Lower lobe of right lung (tissue), 2 donors: Measurements from ENCODE around the gene DLL3. TPM values are rescaled to one million over a fixed set of nuclear protein-coding genes. Genes with fewer than 3 reads are reported as not detected.

ENCODE experiments used
- ATAC-seq, 2 donors: fragments of 200-7000 bp; cut with Tn5 transposase; one replicate each; pipeline ENCODE4 v1.9.1; 2020 to 2022; ENCODE audit warnings: mild to moderate bottlenecking in 2 of 2, moderate library complexity in 2 of 2
- DNase-seq: peaks from one replicate; pipeline ENCODE4 v3.0.0-alpha.2; 2020
- H3K27ac ChIP-seq: fragments of 200-600 bp; one replicate; pipeline ENCODE4 v1.8.0; 2022
- H3K27me3 ChIP-seq: fragments of 200-600 bp; one replicate; pipeline ENCODE4 v1.8.0; 2022; ENCODE audit warnings: low read depth
- H3K36me3 ChIP-seq: fragments of 200-600 bp; one replicate; pipeline ENCODE4 v1.8.0; 2022; ENCODE audit warnings: mild to moderate bottlenecking
- H3K4me1 ChIP-seq: fragments of 200-600 bp; one replicate; pipeline ENCODE4 v1.8.0; 2022
- H3K4me3 ChIP-seq: fragments of 200-600 bp; one replicate; pipeline ENCODE4 v1.8.0; 2022; ENCODE audit warnings: mild to moderate bottlenecking
- H3K9me3 ChIP-seq: fragments of 200-600 bp; one replicate; pipeline ENCODE4 v1.8.0; 2022
- intact Hi-C: fragments of 100-400 bp; cut with DNase I; formaldehyde crosslinking; loops from one replicate; pipeline ENCODE4 v1.11.0; 2022
- total RNA-seq: library from RNA; stranded (reverse); fragmentation: NEBNext Ultra II Directional; extraction: Animal tissue kit (Norgen Biotek cat#: 25700); gene quantifications from one replicate; pipeline ENCODE4 v1.2.1, GENCODE V29; 2021
- TF ChIP-seq, protein P1 (sequence below): fragments of 200-600 bp; IDR thresholded peaks from one replicate; pipeline ENCODE4 v1.8.0; 2022; ENCODE audit warnings: antibody characterized with exemption, mild to moderate bottlenecking
- donor health status: DM: no; HTN: yes; CAD: no; lungs with severe emphysema.

Gene DLL3
- total RNA-seq, 1 donor from 2014 or later, result not detected

DNA sequence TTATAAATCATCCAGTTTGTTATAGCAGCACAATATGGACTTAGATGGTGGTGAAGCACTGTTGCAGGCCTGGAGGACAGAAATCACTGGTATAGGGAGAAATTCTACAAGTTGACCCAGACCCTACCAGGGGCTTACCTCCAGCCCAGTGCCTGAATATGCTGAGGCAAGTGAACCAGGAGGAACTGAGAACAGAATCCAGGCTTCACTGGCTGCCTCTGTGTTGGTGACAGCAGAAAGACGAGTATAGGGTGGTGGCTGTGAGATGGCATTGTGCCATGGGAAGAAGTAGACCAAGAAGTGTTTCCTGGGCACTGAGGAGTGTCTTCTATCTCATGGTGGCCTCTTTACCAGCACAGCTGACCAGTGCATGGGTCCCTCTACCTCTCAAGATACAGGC is 57.1 kb downstream of the DLL3 start:
- TF ChIP-seq, protein P1, sequence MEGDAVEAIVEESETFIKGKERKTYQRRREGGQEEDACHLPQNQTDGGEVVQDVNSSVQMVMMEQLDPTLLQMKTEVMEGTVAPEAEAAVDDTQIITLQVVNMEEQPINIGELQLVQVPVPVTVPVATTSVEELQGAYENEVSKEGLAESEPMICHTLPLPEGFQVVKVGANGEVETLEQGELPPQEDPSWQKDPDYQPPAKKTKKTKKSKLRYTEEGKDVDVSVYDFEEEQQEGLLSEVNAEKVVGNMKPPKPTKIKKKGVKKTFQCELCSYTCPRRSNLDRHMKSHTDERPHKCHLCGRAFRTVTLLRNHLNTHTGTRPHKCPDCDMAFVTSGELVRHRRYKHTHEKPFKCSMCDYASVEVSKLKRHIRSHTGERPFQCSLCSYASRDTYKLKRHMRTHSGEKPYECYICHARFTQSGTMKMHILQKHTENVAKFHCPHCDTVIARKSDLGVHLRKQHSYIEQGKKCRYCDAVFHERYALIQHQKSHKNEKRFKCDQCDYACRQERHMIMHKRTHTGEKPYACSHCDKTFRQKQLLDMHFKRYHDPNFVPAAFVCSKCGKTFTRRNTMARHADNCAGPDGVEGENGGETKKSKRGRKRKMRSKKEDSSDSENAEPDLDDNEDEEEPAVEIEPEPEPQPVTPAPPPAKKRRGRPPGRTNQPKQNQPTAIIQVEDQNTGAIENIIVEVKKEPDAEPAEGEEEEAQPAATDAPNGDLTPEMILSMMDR, result no peak
- intact Hi-C loops, result loop anchor here (10.0 kb wide), 1 partner anchor 119 kb away; no protein-coding TSS in a partner anchor

More for the DNA sequence above, 57.1 kb downstream of the DLL3 start:
- Histone ChIP-seq H3K36me3 (no peaks in the 10 kb centered on the region), H3K9me3 (no peaks in the 10 kb centered on the region), H3K4me3 (no peak overlapping the region), H3K4me1 (peaks cover 22% of the 10 kb centered on the region), H3K27me3 (no peaks in the 10 kb centered on the region), H3K27ac (no peak overlapping the region)
- no peak for ATAC-seq
- no peak for DNase-seq

Other genes starting within 250 kb of the DLL3 start
- not detected for gene IFNL2, start 230.6 kb upstream of the DLL3 start, total RNA-seq
- gene IFNL1, start 202.5 kb upstream of the DLL3 start, total RNA-seq, result not detected
- 2.1 TPM for gene LRFN1, start 178.1 kb upstream of the DLL3 start, total RNA-seq
- gene GMFG, start 162.9 kb upstream of the DLL3 start, total RNA-seq, result 149 TPM
- 74.4 TPM for gene SAMD4B, start 156.5 kb upstream of the DLL3 start, total RNA-seq
- gene PAF1, start 107.8 kb upstream of the DLL3 start, total RNA-seq, result 33.7 TPM
- gene MED29, start 107.6 kb upstream of the DLL3 start, total RNA-seq, result 33.1 TPM
- gene ZFP36, start 92.1 kb upstream of the DLL3 start, total RNA-seq, result 208 TPM
- gene PLEKHG2, start 86.3 kb upstream of the DLL3 start, total RNA-seq, result 24.7 TPM
- 1,586 TPM for gene RPS16, start 63.0 kb upstream of the DLL3 start, total RNA-seq
- 108 TPM for gene SUPT5H, start 53.4 kb upstream of the DLL3 start, total RNA-seq
- gene TIMM50, start 18.1 kb upstream of the DLL3 start, total RNA-seq, result 44.0 TPM
- not detected for gene SELENOV, start 16.2 kb downstream of the DLL3 start, total RNA-seq
- 3.7 TPM for gene EID2B, start 33.9 kb downstream of the DLL3 start, total RNA-seq
- 12.8 TPM for gene EID2, start 41.2 kb downstream of the DLL3 start, total RNA-seq
- gene LGALS13, start 103.6 kb downstream of the DLL3 start, total RNA-seq, result not detected
- gene LGALS16, start 157.0 kb downstream of the DLL3 start, total RNA-seq, result not detected
- gene LGALS14, start 205.5 kb downstream of the DLL3 start, total RNA-seq, result not detected
- gene CLC, start 239.1 kb downstream of the DLL3 start, total RNA-seq, result not detected